HCT116 (cell line): Measurements from ENCODE around the gene HECTD2.

Source experiments
- EZH2 ChIP-seq: fragments of 200-600 bp; sonication (generic); IDR thresholded peaks from 2 replicates; pipeline ENCODE4 v1.6.1; 2017; ENCODE audit warnings: antibody characterized with exemption, mixed run types
- EZH2phosphoT487 ChIP-seq: fragments of 200-600 bp; IDR thresholded peaks from 2 replicates; pipeline ENCODE4 v1.6.1; 2018; ENCODE audit warnings: antibody characterized with exemption, borderline replicate concordance
- JUND ChIP-seq: IDR thresholded peaks from 2 replicates; pipeline ENCODE4 v1.6.1; 2012
- POLR2A ChIP-seq: IDR thresholded peaks from 2 replicates; pipeline ENCODE4 v1.7.0; 2011; ENCODE audit warnings: borderline replicate concordance; ENCODE audit not compliant: insufficient read depth, insufficient read length; ENCODE audit errors: extremely low read depth
- POLR2AphosphoS5 ChIP-seq: IDR thresholded peaks from 2 replicates; pipeline ENCODE4 v1.6.1; 2011; ENCODE audit warnings: mild to moderate bottlenecking, low read depth, low read length, moderate library complexity
- SP1 ChIP-seq: IDR thresholded peaks from 2 replicates; pipeline ENCODE4 v1.6.1; 2012; ENCODE audit warnings: low read depth
- ZFX ChIP-seq: fragments of 450-650 bp; IDR thresholded peaks from 2 replicates; pipeline ENCODE4 v1.6.1; 2017
- TF ChIP-seq, protein P1 (sequence below), 3 experiments: fragments of 200-600 bp in 1 of 3; sonication (generic) in 1 of 3; IDR thresholded peaks in 2 of 3; conservative IDR thresholded peaks in 1 of 3; 2 replicates each; pipeline ENCODE4 v1.5.1; 2012 to 2017; ENCODE audit warnings: low read depth in 2 of 3, low read length in 2 of 3, antibody characterized with exemption in 1 of 3, borderline replicate concordance in 1 of 3, control low read depth in 1 of 3, mild to moderate bottlenecking in 1 of 3, mixed read lengths in 1 of 3, mixed run types in 1 of 3, moderate library complexity in 1 of 3; ENCODE audit not compliant: insufficient read depth in 1 of 3
- TF ChIP-seq, protein P2 (sequence below): IDR thresholded peaks from 2 replicates; pipeline ENCODE4 v1.6.1; 2011; ENCODE audit warnings: mild to moderate bottlenecking, low read length, moderate library complexity; ENCODE audit not compliant: insufficient replicate concordance; ENCODE audit errors: extremely low read depth

DNA sequence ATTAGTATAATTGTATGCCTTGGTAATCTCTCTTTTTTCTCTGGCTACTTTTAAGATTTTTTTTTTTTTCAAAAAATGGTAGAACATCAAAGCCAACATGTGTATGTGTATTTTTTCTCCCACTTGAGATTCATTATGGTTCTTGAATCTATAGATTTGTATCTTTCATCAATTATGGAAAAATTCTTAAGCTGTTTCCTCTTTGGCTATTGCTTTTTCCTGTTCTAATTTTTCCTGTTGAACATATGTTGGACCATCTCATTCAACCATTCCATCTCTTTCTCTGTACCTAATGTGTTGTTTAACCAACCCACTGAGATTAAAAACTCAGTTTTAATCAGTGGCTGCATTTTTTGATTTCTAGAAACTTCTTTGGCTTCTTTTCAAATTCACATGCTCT, 107.2 kb downstream of the HECTD2 start:
- no peak for TF ChIP-seq POLR2A
- TF ChIP-seq, protein P1, sequence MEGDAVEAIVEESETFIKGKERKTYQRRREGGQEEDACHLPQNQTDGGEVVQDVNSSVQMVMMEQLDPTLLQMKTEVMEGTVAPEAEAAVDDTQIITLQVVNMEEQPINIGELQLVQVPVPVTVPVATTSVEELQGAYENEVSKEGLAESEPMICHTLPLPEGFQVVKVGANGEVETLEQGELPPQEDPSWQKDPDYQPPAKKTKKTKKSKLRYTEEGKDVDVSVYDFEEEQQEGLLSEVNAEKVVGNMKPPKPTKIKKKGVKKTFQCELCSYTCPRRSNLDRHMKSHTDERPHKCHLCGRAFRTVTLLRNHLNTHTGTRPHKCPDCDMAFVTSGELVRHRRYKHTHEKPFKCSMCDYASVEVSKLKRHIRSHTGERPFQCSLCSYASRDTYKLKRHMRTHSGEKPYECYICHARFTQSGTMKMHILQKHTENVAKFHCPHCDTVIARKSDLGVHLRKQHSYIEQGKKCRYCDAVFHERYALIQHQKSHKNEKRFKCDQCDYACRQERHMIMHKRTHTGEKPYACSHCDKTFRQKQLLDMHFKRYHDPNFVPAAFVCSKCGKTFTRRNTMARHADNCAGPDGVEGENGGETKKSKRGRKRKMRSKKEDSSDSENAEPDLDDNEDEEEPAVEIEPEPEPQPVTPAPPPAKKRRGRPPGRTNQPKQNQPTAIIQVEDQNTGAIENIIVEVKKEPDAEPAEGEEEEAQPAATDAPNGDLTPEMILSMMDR (IDR thresholded peaks at IDR 0.05 in 2 of 3, conservative IDR thresholded peaks at IDR 0.05 in 1 of 3; ENCODE audit: borderline replicate concordance in 1 of 3, insufficient read depth in 1 of 3, low read depth in 2 of 3, low read length in 2 of 3) = no peak
- TF ChIP-seq EZH2 = no peak
- TF ChIP-seq POLR2AphosphoS5 = no peak
- no peak for TF ChIP-seq ZFX
- TF ChIP-seq, protein P2, sequence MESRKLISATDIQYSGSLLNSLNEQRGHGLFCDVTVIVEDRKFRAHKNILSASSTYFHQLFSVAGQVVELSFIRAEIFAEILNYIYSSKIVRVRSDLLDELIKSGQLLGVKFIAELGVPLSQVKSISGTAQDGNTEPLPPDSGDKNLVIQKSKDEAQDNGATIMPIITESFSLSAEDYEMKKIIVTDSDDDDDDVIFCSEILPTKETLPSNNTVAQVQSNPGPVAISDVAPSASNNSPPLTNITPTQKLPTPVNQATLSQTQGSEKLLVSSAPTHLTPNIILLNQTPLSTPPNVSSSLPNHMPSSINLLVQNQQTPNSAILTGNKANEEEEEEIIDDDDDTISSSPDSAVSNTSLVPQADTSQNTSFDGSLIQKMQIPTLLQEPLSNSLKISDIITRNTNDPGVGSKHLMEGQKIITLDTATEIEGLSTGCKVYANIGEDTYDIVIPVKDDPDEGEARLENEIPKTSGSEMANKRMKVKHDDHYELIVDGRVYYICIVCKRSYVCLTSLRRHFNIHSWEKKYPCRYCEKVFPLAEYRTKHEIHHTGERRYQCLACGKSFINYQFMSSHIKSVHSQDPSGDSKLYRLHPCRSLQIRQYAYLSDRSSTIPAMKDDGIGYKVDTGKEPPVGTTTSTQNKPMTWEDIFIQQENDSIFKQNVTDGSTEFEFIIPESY = no peak
- TF ChIP-seq EZH2phosphoT487 = no peak
- no peak for TF ChIP-seq SP1
- no peak for TF ChIP-seq JUND
